ENCODE results near the gene RMDN2.
"Not testable (repeated sequence)": the region's sequence is repeated elsewhere in the genome, so short reads cannot be mapped to it uniquely, and the experiment has no call there.

DNA sequence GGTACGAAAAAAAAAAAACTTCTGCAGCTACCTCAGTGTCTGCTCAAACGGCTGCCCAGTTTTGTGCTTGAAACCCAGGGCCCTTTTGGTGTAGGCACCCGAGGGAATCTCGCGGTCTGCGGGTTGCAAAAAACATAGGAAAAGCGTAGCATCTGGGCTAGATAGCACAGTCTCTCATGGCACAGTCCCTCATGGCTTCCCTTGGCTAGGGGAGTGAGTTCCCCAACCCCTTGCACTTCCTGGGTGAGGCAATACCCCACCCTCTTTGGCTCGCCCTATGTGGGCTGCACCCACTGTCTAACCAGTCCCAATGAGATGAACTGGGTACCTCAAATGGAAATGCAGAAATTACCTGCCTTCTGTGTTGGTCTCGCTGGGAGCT lies 37.6 kb downstream of the RMDN2 start:
- TF ChIP-seq, protein P1, sequence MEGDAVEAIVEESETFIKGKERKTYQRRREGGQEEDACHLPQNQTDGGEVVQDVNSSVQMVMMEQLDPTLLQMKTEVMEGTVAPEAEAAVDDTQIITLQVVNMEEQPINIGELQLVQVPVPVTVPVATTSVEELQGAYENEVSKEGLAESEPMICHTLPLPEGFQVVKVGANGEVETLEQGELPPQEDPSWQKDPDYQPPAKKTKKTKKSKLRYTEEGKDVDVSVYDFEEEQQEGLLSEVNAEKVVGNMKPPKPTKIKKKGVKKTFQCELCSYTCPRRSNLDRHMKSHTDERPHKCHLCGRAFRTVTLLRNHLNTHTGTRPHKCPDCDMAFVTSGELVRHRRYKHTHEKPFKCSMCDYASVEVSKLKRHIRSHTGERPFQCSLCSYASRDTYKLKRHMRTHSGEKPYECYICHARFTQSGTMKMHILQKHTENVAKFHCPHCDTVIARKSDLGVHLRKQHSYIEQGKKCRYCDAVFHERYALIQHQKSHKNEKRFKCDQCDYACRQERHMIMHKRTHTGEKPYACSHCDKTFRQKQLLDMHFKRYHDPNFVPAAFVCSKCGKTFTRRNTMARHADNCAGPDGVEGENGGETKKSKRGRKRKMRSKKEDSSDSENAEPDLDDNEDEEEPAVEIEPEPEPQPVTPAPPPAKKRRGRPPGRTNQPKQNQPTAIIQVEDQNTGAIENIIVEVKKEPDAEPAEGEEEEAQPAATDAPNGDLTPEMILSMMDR (IDR thresholded peaks at IDR 0.05) = not testable (repeated sequence)
- not testable (repeated sequence) for TF ChIP-seq CREB1 (CRISPR knock-in tag; IDR thresholded peaks at IDR 0.05)
- TF ChIP-seq, protein P2, sequence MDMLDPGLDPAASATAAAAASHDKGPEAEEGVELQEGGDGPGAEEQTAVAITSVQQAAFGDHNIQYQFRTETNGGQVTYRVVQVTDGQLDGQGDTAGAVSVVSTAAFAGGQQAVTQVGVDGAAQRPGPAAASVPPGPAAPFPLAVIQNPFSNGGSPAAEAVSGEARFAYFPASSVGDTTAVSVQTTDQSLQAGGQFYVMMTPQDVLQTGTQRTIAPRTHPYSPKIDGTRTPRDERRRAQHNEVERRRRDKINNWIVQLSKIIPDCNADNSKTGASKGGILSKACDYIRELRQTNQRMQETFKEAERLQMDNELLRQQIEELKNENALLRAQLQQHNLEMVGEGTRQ (CRISPR knock-in tag; IDR thresholded peaks at IDR 0.05) = not testable (repeated sequence)
- TF ChIP-seq, protein P3, sequence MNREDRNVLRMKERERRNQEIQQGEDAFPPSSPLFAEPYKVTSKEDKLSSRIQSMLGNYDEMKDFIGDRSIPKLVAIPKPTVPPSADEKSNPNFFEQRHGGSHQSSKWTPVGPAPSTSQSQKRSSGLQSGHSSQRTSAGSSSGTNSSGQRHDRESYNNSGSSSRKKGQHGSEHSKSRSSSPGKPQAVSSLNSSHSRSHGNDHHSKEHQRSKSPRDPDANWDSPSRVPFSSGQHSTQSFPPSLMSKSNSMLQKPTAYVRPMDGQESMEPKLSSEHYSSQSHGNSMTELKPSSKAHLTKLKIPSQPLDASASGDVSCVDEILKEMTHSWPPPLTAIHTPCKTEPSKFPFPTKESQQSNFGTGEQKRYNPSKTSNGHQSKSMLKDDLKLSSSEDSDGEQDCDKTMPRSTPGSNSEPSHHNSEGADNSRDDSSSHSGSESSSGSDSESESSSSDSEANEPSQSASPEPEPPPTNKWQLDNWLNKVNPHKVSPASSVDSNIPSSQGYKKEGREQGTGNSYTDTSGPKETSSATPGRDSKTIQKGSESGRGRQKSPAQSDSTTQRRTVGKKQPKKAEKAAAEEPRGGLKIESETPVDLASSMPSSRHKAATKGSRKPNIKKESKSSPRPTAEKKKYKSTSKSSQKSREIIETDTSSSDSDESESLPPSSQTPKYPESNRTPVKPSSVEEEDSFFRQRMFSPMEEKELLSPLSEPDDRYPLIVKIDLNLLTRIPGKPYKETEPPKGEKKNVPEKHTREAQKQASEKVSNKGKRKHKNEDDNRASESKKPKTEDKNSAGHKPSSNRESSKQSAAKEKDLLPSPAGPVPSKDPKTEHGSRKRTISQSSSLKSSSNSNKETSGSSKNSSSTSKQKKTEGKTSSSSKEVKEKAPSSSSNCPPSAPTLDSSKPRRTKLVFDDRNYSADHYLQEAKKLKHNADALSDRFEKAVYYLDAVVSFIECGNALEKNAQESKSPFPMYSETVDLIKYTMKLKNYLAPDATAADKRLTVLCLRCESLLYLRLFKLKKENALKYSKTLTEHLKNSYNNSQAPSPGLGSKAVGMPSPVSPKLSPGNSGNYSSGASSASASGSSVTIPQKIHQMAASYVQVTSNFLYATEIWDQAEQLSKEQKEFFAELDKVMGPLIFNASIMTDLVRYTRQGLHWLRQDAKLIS (CRISPR knock-in tag; IDR thresholded peaks at IDR 0.05; ENCODE audit: borderline replicate concordance) = not testable (repeated sequence)
